ENCODE data around the gene PSMD12. TPM values are rescaled to one million over a fixed set of nuclear protein-coding genes. Genes with fewer than 3 reads are reported as not detected.

PSMD12 gene
- total RNA-seq, 2 experiments from 2014 or later = 15.0 to 62.8 TPM

DNA sequence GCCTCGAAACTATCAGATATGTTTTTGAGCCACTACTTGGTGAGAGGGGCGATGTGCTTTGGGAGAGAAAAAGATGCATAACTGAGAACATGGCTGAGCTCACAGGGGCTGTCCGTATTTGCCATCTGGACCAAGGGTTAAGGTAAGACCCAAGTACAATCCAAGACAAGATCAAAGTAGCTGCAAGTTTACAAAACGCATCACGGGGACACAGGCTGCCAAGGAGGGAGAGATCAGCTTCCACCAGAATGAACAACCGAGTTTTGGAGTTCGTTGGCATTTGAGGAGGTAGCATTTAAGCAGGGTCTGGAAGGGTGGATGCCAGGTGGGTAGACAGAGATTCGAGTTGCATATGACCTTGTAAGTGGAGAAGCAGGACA, 12.9 kb upstream of the PSMD12 start:
- intact Hi-C loops (cut with micrococcal nuclease; ENCODE audit: unreplicated experiment) = loop anchor here (1.0 to 10.0 kb wide), 4 partner anchors 88 to 664 kb away; partner anchors contain the start of gene BPTF
- CTCF ChIA-PET (ENCODE audit: unreplicated experiment) = interaction anchor here (2.6 kb wide), 1 partner anchor 96 kb away, joined by 17 read pairs; no protein-coding TSS in a partner anchor
- Histone ChIP-seq H3K9me2 (ENCODE audit: insufficient read depth, low read length) (no peaks in the 10 kb centered on the region), H3K27ac (ENCODE audit: low read depth, low read length, poor library complexity, severe bottlenecking) (no peak overlapping the region), H3K79me2 (ENCODE audit: insufficient read depth, low read depth, low read length) (no peaks in the 10 kb centered on the region), H2AFZ (ENCODE audit: low read length) (no peak overlapping the region), H4K20me1 (ENCODE audit: insufficient read depth, low read length) (peaks cover 6% of the 10 kb centered on the region; the same call in 1 of the 2 replicates), H3K4me3 (ENCODE audit: low read depth, low read length, poor library complexity, severe bottlenecking) (peak overlapping the region; percentile 90), H3K36me3 (ENCODE audit: insufficient read depth, low read length) (no peaks in the 10 kb centered on the region), H3K4me1 (ENCODE audit: insufficient read depth, low read length, poor library complexity, severe bottlenecking) (peaks cover 32% of the 10 kb centered on the region), H3K4me2 (ENCODE audit: low read length) (peak overlapping the region; percentile 94), H3K9me3 (ENCODE audit: low read length) (no peaks in the 10 kb centered on the region)
- BruUV-seq (replicated peaks) = no TSS peak
- TF ChIP-seq, protein P1, sequence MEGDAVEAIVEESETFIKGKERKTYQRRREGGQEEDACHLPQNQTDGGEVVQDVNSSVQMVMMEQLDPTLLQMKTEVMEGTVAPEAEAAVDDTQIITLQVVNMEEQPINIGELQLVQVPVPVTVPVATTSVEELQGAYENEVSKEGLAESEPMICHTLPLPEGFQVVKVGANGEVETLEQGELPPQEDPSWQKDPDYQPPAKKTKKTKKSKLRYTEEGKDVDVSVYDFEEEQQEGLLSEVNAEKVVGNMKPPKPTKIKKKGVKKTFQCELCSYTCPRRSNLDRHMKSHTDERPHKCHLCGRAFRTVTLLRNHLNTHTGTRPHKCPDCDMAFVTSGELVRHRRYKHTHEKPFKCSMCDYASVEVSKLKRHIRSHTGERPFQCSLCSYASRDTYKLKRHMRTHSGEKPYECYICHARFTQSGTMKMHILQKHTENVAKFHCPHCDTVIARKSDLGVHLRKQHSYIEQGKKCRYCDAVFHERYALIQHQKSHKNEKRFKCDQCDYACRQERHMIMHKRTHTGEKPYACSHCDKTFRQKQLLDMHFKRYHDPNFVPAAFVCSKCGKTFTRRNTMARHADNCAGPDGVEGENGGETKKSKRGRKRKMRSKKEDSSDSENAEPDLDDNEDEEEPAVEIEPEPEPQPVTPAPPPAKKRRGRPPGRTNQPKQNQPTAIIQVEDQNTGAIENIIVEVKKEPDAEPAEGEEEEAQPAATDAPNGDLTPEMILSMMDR (conservative IDR thresholded peaks at IDR 0.05; ENCODE audit: low read length) = no peak
- no peak for TF ChIP-seq EZH2phosphoT487 (IDR thresholded peaks at IDR 0.05; ENCODE audit: borderline replicate concordance, low read depth, low read length)
- POLR2A ChIA-PET = interaction anchor here (0.6 to 1.7 kb wide), 4 partner anchors 10 to 308 kb away, joined by 3 to 5 read pairs (median 4); no protein-coding TSS in a partner anchor
- no peak for DNase-seq (ENCODE audit: low spot score)

DNA sequence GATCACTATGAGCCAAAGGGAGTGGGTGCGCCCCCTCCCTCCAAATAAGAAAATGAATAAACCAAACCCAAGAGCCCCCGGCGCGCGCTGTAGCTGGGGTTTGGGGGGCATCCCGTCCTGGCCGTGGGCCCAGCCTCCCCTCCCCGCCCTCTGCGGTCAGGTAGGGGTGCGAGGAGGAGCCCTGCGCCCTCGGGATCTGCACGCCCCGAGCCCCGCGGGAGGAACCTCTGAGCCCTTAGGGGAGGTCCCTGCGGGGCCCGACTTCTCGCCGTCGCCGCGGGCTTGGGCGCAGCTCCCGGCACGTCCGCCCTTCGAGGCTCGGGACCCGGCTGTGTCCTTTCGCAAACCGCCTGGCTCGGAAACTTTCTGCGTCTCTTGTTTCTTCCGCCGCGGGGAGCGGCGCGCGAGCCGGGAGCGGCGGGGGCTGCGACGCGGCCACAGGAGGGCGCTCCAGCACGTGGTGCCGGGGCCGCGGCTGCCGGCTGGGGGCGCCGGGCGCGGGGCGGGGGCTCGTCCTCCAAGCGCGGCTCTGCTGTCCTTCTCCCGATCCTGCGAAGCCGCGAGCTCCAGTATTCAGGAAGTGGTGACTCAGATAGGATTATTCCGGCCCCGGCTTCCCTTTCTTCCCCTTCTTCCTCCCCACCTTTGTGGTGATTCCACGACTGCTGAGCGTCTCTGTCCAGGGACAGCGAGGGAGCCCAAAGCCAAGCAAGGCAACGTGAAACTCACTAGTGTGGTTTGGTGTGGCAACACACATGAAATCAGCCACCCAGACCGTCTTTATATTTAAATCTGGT, 12.3 kb upstream of the PSMD12 start:
- Histone ChIP-seq H3K9me3 (ENCODE audit: low read length) (no peaks in the 10 kb centered on the region), H3K9me2 (ENCODE audit: insufficient read depth, low read length) (no peaks in the 10 kb centered on the region), H3K27ac (ENCODE audit: low read depth, low read length, poor library complexity, severe bottlenecking) (peak overlapping the region; percentile 88), H3K4me3 (ENCODE audit: low read depth, low read length, poor library complexity, severe bottlenecking) (peak overlapping the region; percentile 90), H3K36me3 (ENCODE audit: insufficient read depth, low read length) (no peaks in the 10 kb centered on the region), H4K20me1 (ENCODE audit: insufficient read depth, low read length) (peaks cover 6% of the 10 kb centered on the region; the same call in 1 of the 2 replicates), H3K4me2 (ENCODE audit: low read length) (peak overlapping the region; percentile 94), H2AFZ (ENCODE audit: low read length) (peak overlapping the region; percentile 82; the same call in 1 of the 2 replicates), H3K79me2 (ENCODE audit: insufficient read depth, low read depth, low read length) (no peaks in the 10 kb centered on the region), H3K4me1 (ENCODE audit: insufficient read depth, low read length, poor library complexity, severe bottlenecking) (peaks cover 33% of the 10 kb centered on the region)
- peak; percentile 90 for DNase-seq (ENCODE audit: low spot score)
- intact Hi-C loops (cut with micrococcal nuclease; ENCODE audit: unreplicated experiment) = loop anchor here (1.0 to 10.0 kb wide), 5 partner anchors 88 to 664 kb away; partner anchors contain the start of gene BPTF
- TF ChIP-seq, protein P1 (conservative IDR thresholded peaks at IDR 0.05; ENCODE audit: low read length) = peak; percentile 66
- no peak for TF ChIP-seq EZH2phosphoT487 (IDR thresholded peaks at IDR 0.05; ENCODE audit: borderline replicate concordance, low read depth, low read length)
- no TSS peak for BruUV-seq (replicated peaks)
- ChIA-PET POLR2A (interaction anchor here (0.6 to 1.7 kb wide), 5 partner anchors 9 to 309 kb away, joined by 3 to 5 read pairs (median 3); no protein-coding TSS in a partner anchor), CTCF (ENCODE audit: unreplicated experiment) (interaction anchor here (0.6 to 2.6 kb wide), 3 partner anchors 91 to 97 kb away, joined by 3 to 17 read pairs (median 3); no protein-coding TSS in a partner anchor)
